ENCODE measurements around the gene MLPH. TPM values are rescaled to one million over a fixed set of nuclear protein-coding genes. Genes with fewer than 3 reads are reported as not detected.

The MLPH gene
- total RNA-seq = 73.5 TPM
- long read RNA-seq, transcript MLPH-201 (16 exons, 3,823 nt) = major isoform, 60 of 165 reads
- long read RNA-seq, transcript MLPH-202 (15 exons, 2,332 nt) = minor isoform, 16 of 165 reads
- long read RNA-seq, partial matches to known transcripts = 33 of 165 reads
- long read RNA-seq, other reads (novel, unspliced or antisense) = 53 of 165 reads

DNA sequence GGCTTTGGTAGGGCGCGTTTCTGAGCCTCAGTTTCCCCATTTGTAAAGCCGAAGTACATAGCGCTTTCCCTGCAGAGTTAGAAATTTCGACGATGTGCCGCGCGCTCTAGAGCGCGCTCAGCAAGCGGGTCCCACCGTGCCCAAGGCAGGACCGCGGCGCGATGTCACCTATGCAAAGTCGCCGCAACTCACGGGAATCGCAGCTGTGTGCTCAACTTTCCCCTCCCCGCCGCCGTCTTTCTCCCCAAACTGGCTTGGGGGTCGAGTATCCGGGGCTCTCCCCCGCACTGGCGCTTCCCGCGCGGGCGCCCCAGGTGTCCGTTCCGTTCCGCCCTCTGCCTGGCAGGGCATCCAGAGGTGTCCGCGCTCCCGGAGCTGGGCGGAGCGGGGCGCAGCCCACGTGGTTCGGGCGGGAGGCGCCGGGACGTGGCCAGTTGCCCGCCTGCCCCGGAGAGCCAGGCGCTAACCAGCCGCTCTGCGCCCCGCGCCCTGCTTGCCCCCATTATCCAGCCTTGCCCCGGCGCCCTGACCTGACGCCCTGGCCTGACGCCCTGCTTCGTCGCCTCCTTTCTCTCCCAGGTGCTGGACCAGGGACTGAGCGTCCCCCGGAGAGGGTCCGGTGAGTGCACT, at the start of gene MLPH:
MLPH (plus strand) TSS at position 433 of the 630 bp plus-strand sequence. CDS start 6,176 bp downstream, outside the sequence.
- peaks cover 39% of the 10 kb centered on the region for H3K27me3 ChIP-seq (ENCODE audit: low read depth)
- intact Hi-C loops (cut with micrococcal nuclease) = no loop called here
- H3K4me1 ChIP-seq = peaks cover 64% of the 10 kb centered on the region
- TF ChIP-seq, protein P1, sequence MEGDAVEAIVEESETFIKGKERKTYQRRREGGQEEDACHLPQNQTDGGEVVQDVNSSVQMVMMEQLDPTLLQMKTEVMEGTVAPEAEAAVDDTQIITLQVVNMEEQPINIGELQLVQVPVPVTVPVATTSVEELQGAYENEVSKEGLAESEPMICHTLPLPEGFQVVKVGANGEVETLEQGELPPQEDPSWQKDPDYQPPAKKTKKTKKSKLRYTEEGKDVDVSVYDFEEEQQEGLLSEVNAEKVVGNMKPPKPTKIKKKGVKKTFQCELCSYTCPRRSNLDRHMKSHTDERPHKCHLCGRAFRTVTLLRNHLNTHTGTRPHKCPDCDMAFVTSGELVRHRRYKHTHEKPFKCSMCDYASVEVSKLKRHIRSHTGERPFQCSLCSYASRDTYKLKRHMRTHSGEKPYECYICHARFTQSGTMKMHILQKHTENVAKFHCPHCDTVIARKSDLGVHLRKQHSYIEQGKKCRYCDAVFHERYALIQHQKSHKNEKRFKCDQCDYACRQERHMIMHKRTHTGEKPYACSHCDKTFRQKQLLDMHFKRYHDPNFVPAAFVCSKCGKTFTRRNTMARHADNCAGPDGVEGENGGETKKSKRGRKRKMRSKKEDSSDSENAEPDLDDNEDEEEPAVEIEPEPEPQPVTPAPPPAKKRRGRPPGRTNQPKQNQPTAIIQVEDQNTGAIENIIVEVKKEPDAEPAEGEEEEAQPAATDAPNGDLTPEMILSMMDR (IDR thresholded peaks at IDR 0.05; ENCODE audit: borderline replicate concordance) = no peak
- DNase-seq = peak; percentile 61
- peak within 1 kb of the TSS; percentile 77 for H3K4me3 ChIP-seq
- peak within 1 kb of the TSS; percentile 91 for H3K27ac ChIP-seq (replicated peaks)
- peaks cover 14% of the 10 kb centered on the region for H3K9me3 ChIP-seq (replicated peaks)
- peaks cover 7% of the 10 kb centered on the region for H3K36me3 ChIP-seq

GRCh38 chr2:237437566-237437965, 49.5 kb upstream of the MLPH start:
- Histone ChIP-seq H3K4me3 (no peak overlapping the region), H3K27me3 (ENCODE audit: low read depth) (peaks cover 40% of the 10 kb centered on the region), H3K36me3 (no peaks in the 10 kb centered on the region), H3K27ac (replicated peaks) (no peak overlapping the region), H3K9me3 (replicated peaks) (peaks cover 9% of the 10 kb centered on the region), H3K4me1 (peaks cover 33% of the 10 kb centered on the region)
- intact Hi-C loops (cut with micrococcal nuclease) = no loop called here
- DNase-seq = no peak
- TF ChIP-seq, protein P1 (IDR thresholded peaks at IDR 0.05; ENCODE audit: borderline replicate concordance) = no peak

DNA sequence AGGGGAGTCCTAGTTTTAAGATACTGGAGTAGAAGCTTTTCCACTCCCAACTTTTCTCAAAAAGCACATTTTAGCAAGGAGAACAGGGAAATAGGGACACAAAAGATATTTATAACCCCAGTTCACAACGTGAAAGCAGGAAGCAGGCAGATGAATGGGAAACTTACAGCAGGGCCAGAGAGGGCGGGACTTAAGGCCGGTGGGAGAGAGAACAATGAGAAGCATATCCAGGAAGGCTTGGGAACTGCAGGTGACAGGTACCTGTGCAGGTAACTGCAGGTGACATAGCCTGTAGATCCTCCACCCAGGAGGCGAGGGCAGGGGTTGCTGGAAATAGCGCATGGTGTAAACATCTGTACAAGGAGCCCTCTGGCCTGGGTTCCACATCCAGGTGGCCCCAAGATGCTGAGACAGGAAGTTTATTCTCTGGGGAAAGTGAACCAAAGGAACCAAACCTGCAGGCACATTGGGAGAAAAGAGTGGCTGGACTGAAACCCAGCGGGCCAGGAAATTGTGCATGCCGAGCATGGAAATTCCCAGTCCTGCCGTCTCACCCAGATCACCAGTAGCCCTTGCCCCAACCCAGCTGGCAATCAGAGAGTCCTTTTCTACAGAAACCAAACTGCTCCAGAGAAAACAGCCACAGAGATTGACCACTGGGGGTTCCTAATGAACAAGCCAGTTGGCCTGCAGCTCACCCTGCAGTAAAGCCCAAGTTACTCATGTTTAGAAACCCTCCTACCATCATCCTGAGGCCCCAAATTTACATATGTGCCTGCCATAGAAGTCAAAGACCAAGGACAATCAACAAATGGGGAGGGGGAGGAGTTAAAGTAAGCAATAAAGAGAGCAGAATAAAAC, 48.7 kb upstream of the MLPH start:
- H3K27ac ChIP-seq (replicated peaks) = no peak overlapping the region
- DNase-seq = no peak
- peaks cover 33% of the 10 kb centered on the region for H3K27me3 ChIP-seq (ENCODE audit: low read depth)
- H3K4me3 ChIP-seq = no peak overlapping the region
- H3K9me3 ChIP-seq (replicated peaks) = peaks cover 9% of the 10 kb centered on the region
- TF ChIP-seq, protein P1 (IDR thresholded peaks at IDR 0.05; ENCODE audit: borderline replicate concordance) = no peak
- peaks cover 30% of the 10 kb centered on the region for H3K4me1 ChIP-seq
- intact Hi-C loops (cut with micrococcal nuclease) = no loop called here
- no peaks in the 10 kb centered on the region for H3K36me3 ChIP-seq

- Histone ChIP-seq H3K27ac (replicated peaks) (peak overlapping the region; percentile 28), H3K9me3 (replicated peaks) (peaks cover 9% of the 10 kb centered on the region), H3K4me1 (peaks cover 9% of the 10 kb centered on the region), H3K27me3 (ENCODE audit: low read depth) (peaks cover 19% of the 10 kb centered on the region), H3K36me3 (no peaks in the 10 kb centered on the region), H3K4me3 (no peak overlapping the region)
- intact Hi-C loops (cut with micrococcal nuclease) = no loop called here
- TF ChIP-seq, protein P1 (IDR thresholded peaks at IDR 0.05; ENCODE audit: borderline replicate concordance) = no peak
- DNase-seq = no peak
Measured at GRCh38 chr2:237440819-237441281, 46.2 kb upstream of the MLPH start.

DNA sequence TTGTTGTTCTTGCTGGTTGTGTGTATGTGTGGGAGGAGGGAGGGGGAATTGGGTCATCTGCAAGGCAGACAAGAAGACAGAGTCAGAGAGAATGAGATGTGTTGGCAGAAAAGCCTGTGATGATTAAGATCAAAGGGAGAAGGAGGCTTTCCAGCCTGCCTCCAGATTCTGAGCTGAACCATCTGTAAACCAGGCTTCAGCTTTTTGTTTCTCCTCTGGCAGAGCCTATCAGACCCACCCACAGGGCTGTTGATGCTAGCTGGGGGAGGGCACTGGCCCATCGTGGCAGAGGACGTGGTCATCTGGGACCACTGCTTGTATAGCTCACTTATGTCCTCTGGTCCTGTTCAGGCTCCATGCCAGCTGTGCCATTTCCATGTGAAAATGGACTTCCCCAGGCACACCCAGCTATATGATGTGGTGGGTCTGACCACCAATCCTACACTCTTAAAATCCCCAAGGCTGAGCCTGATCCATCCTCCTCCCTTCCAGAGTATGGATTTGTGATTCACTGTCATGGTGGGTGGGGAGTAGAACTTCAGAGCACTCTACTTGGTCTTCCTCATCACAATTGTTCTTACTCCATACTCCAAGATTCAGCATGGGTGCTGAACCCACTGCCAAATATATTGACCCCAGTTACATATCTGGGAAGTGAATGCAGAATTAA, 45.3 kb upstream of the MLPH start:
- Histone ChIP-seq H3K4me3 (no peak overlapping the region), H3K27me3 (ENCODE audit: low read depth) (peaks cover 19% of the 10 kb centered on the region), H3K4me1 (peaks cover 7% of the 10 kb centered on the region), H3K36me3 (no peaks in the 10 kb centered on the region), H3K27ac (replicated peaks) (no peak overlapping the region), H3K9me3 (replicated peaks) (peaks cover 9% of the 10 kb centered on the region)
- intact Hi-C loops (cut with micrococcal nuclease) = no loop called here
- TF ChIP-seq, protein P1 (IDR thresholded peaks at IDR 0.05; ENCODE audit: borderline replicate concordance) = no peak
- DNase-seq = no peak

Data from left ventricle myocardium inferior (tissue), 1 donor.